Neural progenitor cell (in vitro differentiated cells): Measurements from ENCODE around the gene RAB27A.
"Not testable (repeated sequence)": the region's sequence is repeated elsewhere in the genome, so short reads cannot be mapped to it uniquely, and the experiment has no call there.

Experiments used
- EZH2 ChIP-seq: fragments of 200-600 bp; sonication (generic); IDR thresholded peaks from 2 replicates; pipeline ENCODE4 v1.6.1; 2017; ENCODE audit warnings: antibody characterized with exemption, mild to moderate bottlenecking, moderate library complexity
- EZH2phosphoT487 ChIP-seq: fragments of 200-600 bp; sonication (generic); IDR thresholded peaks from 2 replicates; pipeline ENCODE4 v1.6.1; 2017; ENCODE audit warnings: antibody characterized with exemption
- TF ChIP-seq, protein P1 (sequence below): fragments of 200-600 bp; sonication (generic); IDR thresholded peaks from 2 replicates; pipeline ENCODE4 v1.5.1; 2017; ENCODE audit warnings: antibody characterized with exemption, mild to moderate bottlenecking

DNA sequence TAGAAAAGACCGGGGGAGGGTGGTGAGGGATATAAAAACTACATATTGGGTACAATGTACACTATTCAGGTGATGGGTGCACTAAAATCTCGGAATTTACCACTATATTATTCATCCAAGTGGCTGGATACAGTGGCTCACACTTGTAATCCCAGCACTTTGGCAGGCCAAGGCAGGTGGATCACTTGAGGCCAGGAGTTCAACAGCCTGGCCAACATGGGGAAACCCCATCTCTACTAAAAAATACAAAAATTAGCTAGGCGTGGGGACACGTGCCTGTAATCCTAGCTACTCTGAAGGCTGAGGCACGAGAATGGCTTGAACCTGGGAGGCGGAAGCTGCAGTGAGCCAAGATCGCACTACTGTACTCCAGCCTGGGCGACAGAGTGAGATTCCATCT is 37.4 kb downstream of the RAB27A start:
- TF ChIP-seq EZH2phosphoT487, EZH2: not testable (repeated sequence)
- TF ChIP-seq, protein P1, sequence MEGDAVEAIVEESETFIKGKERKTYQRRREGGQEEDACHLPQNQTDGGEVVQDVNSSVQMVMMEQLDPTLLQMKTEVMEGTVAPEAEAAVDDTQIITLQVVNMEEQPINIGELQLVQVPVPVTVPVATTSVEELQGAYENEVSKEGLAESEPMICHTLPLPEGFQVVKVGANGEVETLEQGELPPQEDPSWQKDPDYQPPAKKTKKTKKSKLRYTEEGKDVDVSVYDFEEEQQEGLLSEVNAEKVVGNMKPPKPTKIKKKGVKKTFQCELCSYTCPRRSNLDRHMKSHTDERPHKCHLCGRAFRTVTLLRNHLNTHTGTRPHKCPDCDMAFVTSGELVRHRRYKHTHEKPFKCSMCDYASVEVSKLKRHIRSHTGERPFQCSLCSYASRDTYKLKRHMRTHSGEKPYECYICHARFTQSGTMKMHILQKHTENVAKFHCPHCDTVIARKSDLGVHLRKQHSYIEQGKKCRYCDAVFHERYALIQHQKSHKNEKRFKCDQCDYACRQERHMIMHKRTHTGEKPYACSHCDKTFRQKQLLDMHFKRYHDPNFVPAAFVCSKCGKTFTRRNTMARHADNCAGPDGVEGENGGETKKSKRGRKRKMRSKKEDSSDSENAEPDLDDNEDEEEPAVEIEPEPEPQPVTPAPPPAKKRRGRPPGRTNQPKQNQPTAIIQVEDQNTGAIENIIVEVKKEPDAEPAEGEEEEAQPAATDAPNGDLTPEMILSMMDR, result not testable (repeated sequence)
